AML-193 (cell line): Measurements from ENCODE around the gene RASA3.
"Not testable (repeated sequence)": the region's sequence is repeated elsewhere in the genome, so short reads cannot be mapped to it uniquely, and the experiment has no call there.

Source experiments
- DNase-seq, 2 experiments: peaks; one replicate each; lab custom pipeline; 2025; lab: John Stamatoyannopoulos, UW

Gene RASA3

GRCh38 chr13:114155926-114156883 is 23.8 kb upstream of the RASA3 start:
- no peak for DNase-seq

- no peak for DNase-seq
Measured at GRCh38 chr13:114155320-114155719, 22.9 kb upstream of the RASA3 start.

- no peak for DNase-seq
Measured at GRCh38 chr13:114154476-114154875, 22.1 kb upstream of the RASA3 start.

- DNase-seq, result no peak
Measured at GRCh38 chr13:114153485-114154080, 21.2 kb upstream of the RASA3 start.

GRCh38 chr13:114152831-114153371 is 20.5 kb upstream of the RASA3 start:
- peak; percentile 87 to 92 for DNase-seq

- DNase-seq, result no peak
Measured at GRCh38 chr13:114152285-114152645, 19.8 kb upstream of the RASA3 start.

GRCh38 chr13:114151565-114152284 is 19.3 kb upstream of the RASA3 start:
- peak; percentile 77 to 80 for DNase-seq

- peak; percentile 35 to 53 for DNase-seq
Measured at GRCh38 chr13:114151031-114151430, 18.6 kb upstream of the RASA3 start.

GRCh38 chr13:114149774-114150740 is 17.6 kb upstream of the RASA3 start:
- DNase-seq, result no peak

GRCh38 chr13:114148886-114149285 is 16.5 kb upstream of the RASA3 start:
- not testable (repeated sequence) for DNase-seq

- peak; percentile 63 to 73 for DNase-seq
Measured at GRCh38 chr13:114148521-114148855, 16.1 kb upstream of the RASA3 start.

GRCh38 chr13:114147803-114148520 is 15.5 kb upstream of the RASA3 start:
- no peak for DNase-seq

GRCh38 chr13:114146629-114147028 is 14.2 kb upstream of the RASA3 start:
- no peak for DNase-seq

GRCh38 chr13:114146173-114146572 is 13.8 kb upstream of the RASA3 start:
- DNase-seq, result no peak

- DNase-seq, result no peak
Measured at GRCh38 chr13:114145722-114146121, 13.3 kb upstream of the RASA3 start.

- DNase-seq, result no peak
Measured at GRCh38 chr13:114145256-114145655, 12.8 kb upstream of the RASA3 start.

- DNase-seq, result no peak
Measured at GRCh38 chr13:114144606-114145244, 12.3 kb upstream of the RASA3 start.

GRCh38 chr13:114143806-114144605 is 11.6 kb upstream of the RASA3 start:
- no peak for DNase-seq
